Endothelial cell of umbilical vein (primary cell): ENCODE results near the gene LRTM2. TPM values are rescaled to one million over a fixed set of nuclear protein-coding genes. Genes with fewer than 3 reads are reported as not detected.

Experiments
- BruUV-seq: library from RNA; stranded (reverse); fragments of 400-500 nt; replicated peaks from 2 replicates; lab custom pipeline; 2021; lab: Mats Ljungman, UMichigan
- CTCF ChIA-PET: fragments of 300-600, 350-600 bp; sonication (Branson Sonifier 250); formaldehyde crosslinking; loops from one replicate; lab custom pipeline; 2021; ENCODE audit warnings: antibody characterized with exemption, inconsistent platforms; lab: Charles Lee
- POLR2A ChIA-PET: fragments of 300-600, 350-600 bp; sonication (Branson Sonifier 250); formaldehyde crosslinking; loops from one replicate; lab custom pipeline; 2021; ENCODE audit warnings: antibody characterized with exemption, inconsistent platforms; lab: Charles Lee
- DNase-seq: peaks from one replicate; pipeline ENCODE4 v3.0.0-alpha.2; 2011; ENCODE audit warnings: low read depth, low spot score
- FAIRE-seq: peaks from 2 replicates; lab custom pipeline; 2011; peaks lifted over from hg19 to GRCh38; lab: Jason Lieb, UNC
- H2AFZ ChIP-seq: 2 replicates; pipeline ENCODE4 v1.6.0; 2012; ENCODE audit warnings: low read depth, low read length, control low read depth, inconsistent platforms
- H3K27ac ChIP-seq: 2 replicates; pipeline ENCODE4 v1.5.1; 2011; ENCODE audit warnings: low read depth, mild to moderate bottlenecking, control low read depth, low read length, moderate library complexity; ENCODE audit not compliant: insufficient read depth
- H3K27me3 ChIP-seq, 2 experiments: 2 replicates each; pipeline versions ENCODE4 v1.6.0 to v1.6.1; 2011; ENCODE audit warnings: low read length in 2 of 2, mixed read lengths in 1 of 2; ENCODE audit not compliant: control insufficient read depth in 2 of 2, insufficient read depth in 2 of 2
- H3K36me3 ChIP-seq, 2 experiments: 2 replicates in 1 of 2; 3 replicates in 1 of 2; pipeline ENCODE4 v1.5.1; 2011; ENCODE audit warnings: low read length in 2 of 2, mild to moderate bottlenecking in 1 of 2, moderate library complexity in 1 of 2; ENCODE audit not compliant: control insufficient read depth in 2 of 2, insufficient read depth in 2 of 2; ENCODE audit errors: extremely low read depth in 1 of 2
- H3K4me1 ChIP-seq: 3 replicates; pipeline ENCODE4 v1.5.1; 2011; ENCODE audit warnings: mild to moderate bottlenecking, low read length; ENCODE audit not compliant: control insufficient read depth, insufficient read depth; ENCODE audit errors: extremely low read depth
- H3K4me2 ChIP-seq: 2 replicates; pipeline ENCODE4 v1.6.1; 2011; ENCODE audit warnings: low read length, control low read depth, mixed read lengths; ENCODE audit not compliant: insufficient read depth
- H3K4me3 ChIP-seq, 3 experiments: fragments of 200-600 bp in 1 of 3; sonication (generic), shearing (Covaris generic) in 1 of 3; replicated peaks in 1 of 3; 2 replicates each; pipeline ENCODE4 v1.5.1; 2011 to 2016; ENCODE audit warnings: control low read depth in 3 of 3, low read length in 3 of 3, mild to moderate bottlenecking in 2 of 3, inconsistent platforms in 1 of 3, low read depth in 1 of 3, moderate library complexity in 1 of 3; ENCODE audit not compliant: insufficient read depth in 1 of 3
- H3K79me2 ChIP-seq: 2 replicates; pipeline ENCODE4 v1.6.0; 2012; ENCODE audit warnings: low read length, inconsistent platforms; ENCODE audit not compliant: control insufficient read depth, insufficient read depth
- H3K9ac ChIP-seq: replicated peaks from 2 replicates; pipeline ENCODE3; 2011; ENCODE audit warnings: low read length, control low read depth; ENCODE audit not compliant: insufficient read depth; ENCODE audit errors: extremely low read depth
- H3K9me1 ChIP-seq: replicated peaks from 3 replicates; pipeline ENCODE4 v1.6.0; 2011; ENCODE audit warnings: mild to moderate bottlenecking, low read length; ENCODE audit not compliant: control insufficient read depth, insufficient read depth; ENCODE audit errors: extremely low read depth
- H3K9me3 ChIP-seq: replicated peaks from 2 replicates; pipeline ENCODE4 v1.5.1; 2012; ENCODE audit warnings: low read length, inconsistent platforms; ENCODE audit not compliant: control insufficient read depth, insufficient read depth
- H4K20me1 ChIP-seq: replicated peaks from 2 replicates; pipeline ENCODE3; 2011; ENCODE audit warnings: mild to moderate bottlenecking, low read length; ENCODE audit not compliant: control insufficient read depth, insufficient read depth; ENCODE audit errors: extremely low read depth
- EZH2 ChIP-seq: IDR thresholded peaks from 2 replicates; pipeline ENCODE4 v1.6.1; 2012; ENCODE audit warnings: borderline replicate concordance, low read depth, mild to moderate bottlenecking, moderate library complexity, low read length, inconsistent platforms; ENCODE audit not compliant: severe bottlenecking
- FOS ChIP-seq: IDR thresholded peaks from 2 replicates; pipeline ENCODE4 v1.6.1; 2011; ENCODE audit warnings: mild to moderate bottlenecking, low read length, moderate library complexity, borderline replicate concordance; ENCODE audit not compliant: insufficient read depth
- GATA2 ChIP-seq: IDR thresholded peaks from 2 replicates; pipeline ENCODE4 v1.7.0; 2011; ENCODE audit warnings: low read depth, mild to moderate bottlenecking, moderate library complexity, mixed read lengths, low read length; ENCODE audit not compliant: insufficient read length, insufficient read depth
- JUN ChIP-seq: IDR thresholded peaks from 2 replicates; pipeline ENCODE4 v1.6.1; 2011; ENCODE audit warnings: borderline replicate concordance, low read depth; ENCODE audit not compliant: insufficient read length, insufficient read depth
- MYC ChIP-seq: IDR thresholded peaks from one replicate; pipeline ENCODE4 v1.6.1; 2011; ENCODE audit warnings: mild to moderate bottlenecking, low read depth, low read length
- POLR2A ChIP-seq: IDR thresholded peaks from 2 replicates; pipeline ENCODE4 v1.6.1; 2012; ENCODE audit warnings: low read depth, mild to moderate bottlenecking, control low read depth, low read length
- POLR2AphosphoS5 ChIP-seq: IDR thresholded peaks from 2 replicates; pipeline ENCODE4 v1.6.1; 2012; ENCODE audit warnings: low read depth, mild to moderate bottlenecking, control low read depth, low read length, moderate library complexity; ENCODE audit not compliant: insufficient read depth
- dilution Hi-C: fragments of 300-500 bp; cut with MboI; formaldehyde crosslinking; loops from one replicate; pipeline ENCODE4 v1.15.0; 2019; ENCODE audit warnings: low sequenced_read_pairs; ENCODE audit not compliant: extremely low pct_ligation_motif_present
- intact Hi-C: fragments of 100-400 bp; cut with micrococcal nuclease; formaldehyde crosslinking; loops from one replicate; pipeline ENCODE4 v1.10.0; 2022
- polyA plus RNA-seq, 4 experiments: library from polyadenylated mRNA; depleted of rRNA in 3 of 4; stranded (reverse) in 3 of 4; unstranded in 1 of 4; fragments of >200 nt; gene quantifications; 2 replicates each; pipeline versions ENCODE4 v1.2.1 to v1.2.3, GENCODE V29; 2011 to 2012; ENCODE audit warnings: missing spikeins in 1 of 4
- total RNA-seq: library from RNA; stranded (reverse); gene quantifications from 2 replicates; pipeline ENCODE4 v1.2.3, GENCODE V29; 2021
- TF ChIP-seq, protein P1 (sequence below): IDR thresholded peaks from 2 replicates; pipeline ENCODE4 v1.6.1; 2011; ENCODE audit not compliant: insufficient read depth, insufficient read length
- TF ChIP-seq, protein P2 (sequence below), 2 donors: IDR thresholded peaks; 1 replicate in 1 of 2; 2 replicates in 1 of 2; pipeline ENCODE4 v1.5.1; 2011; ENCODE audit warnings: low read length in 2 of 2, mild to moderate bottlenecking in 2 of 2, moderate library complexity in 2 of 2, control low read depth in 1 of 2, inconsistent platforms in 1 of 2, low read depth in 1 of 2; ENCODE audit not compliant: insufficient read depth in 1 of 2; ENCODE audit errors: extremely low read depth in 1 of 2

Gene LRTM2
- total and polyA plus RNA-seq, 2 donors (not counting 3 experiments of a cell fraction or from before 2014, with no cell fraction given) = not detected

- BruUV-seq = no TSS peak
- DNase-seq (no peak), FAIRE-seq (no peak)
- TF ChIP-seq, protein P1, sequence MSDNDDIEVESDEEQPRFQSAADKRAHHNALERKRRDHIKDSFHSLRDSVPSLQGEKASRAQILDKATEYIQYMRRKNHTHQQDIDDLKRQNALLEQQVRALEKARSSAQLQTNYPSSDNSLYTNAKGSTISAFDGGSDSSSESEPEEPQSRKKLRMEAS = no peak
- TF ChIP-seq, protein P2, sequence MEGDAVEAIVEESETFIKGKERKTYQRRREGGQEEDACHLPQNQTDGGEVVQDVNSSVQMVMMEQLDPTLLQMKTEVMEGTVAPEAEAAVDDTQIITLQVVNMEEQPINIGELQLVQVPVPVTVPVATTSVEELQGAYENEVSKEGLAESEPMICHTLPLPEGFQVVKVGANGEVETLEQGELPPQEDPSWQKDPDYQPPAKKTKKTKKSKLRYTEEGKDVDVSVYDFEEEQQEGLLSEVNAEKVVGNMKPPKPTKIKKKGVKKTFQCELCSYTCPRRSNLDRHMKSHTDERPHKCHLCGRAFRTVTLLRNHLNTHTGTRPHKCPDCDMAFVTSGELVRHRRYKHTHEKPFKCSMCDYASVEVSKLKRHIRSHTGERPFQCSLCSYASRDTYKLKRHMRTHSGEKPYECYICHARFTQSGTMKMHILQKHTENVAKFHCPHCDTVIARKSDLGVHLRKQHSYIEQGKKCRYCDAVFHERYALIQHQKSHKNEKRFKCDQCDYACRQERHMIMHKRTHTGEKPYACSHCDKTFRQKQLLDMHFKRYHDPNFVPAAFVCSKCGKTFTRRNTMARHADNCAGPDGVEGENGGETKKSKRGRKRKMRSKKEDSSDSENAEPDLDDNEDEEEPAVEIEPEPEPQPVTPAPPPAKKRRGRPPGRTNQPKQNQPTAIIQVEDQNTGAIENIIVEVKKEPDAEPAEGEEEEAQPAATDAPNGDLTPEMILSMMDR (IDR thresholded peaks at IDR 0.05; ENCODE audit: extremely low read depth in 1 of 2, insufficient read depth in 1 of 2, low read depth in 1 of 2, low read length in 2 of 2) = no peak
- TF ChIP-seq POLR2AphosphoS5 (no peak), FOS (no peak), POLR2A (no peak), GATA2 (no peak), JUN (no peak), EZH2 (no peak), MYC (no peak)
- no peaks in the 10 kb centered on the region for H3K9me3 ChIP-seq
- no peaks in the 10 kb centered on the region for H3K9me1 ChIP-seq
- H3K4me1 ChIP-seq = no peaks in the 10 kb centered on the region
- CTCF ChIA-PET = interaction anchor here (1.7 kb wide), 1 partner anchor 13 kb away, joined by 5 read pairs; no protein-coding TSS in a partner anchor
- no peak overlapping the region for H3K4me2 ChIP-seq
- intact Hi-C loops = no loop called here
- POLR2A ChIA-PET = no interaction called here
- dilution Hi-C loops = no loop called here
- H3K79me2 ChIP-seq = no peaks in the 10 kb centered on the region
- no peak overlapping the region for H3K27ac ChIP-seq
- H3K27me3 ChIP-seq = no peaks in the 10 kb centered on the region
- H3K9ac ChIP-seq = no peak overlapping the region
- H2AFZ ChIP-seq = no peak overlapping the region
- no peaks in the 10 kb centered on the region for H3K36me3 ChIP-seq
- H4K20me1 ChIP-seq = no peaks in the 10 kb centered on the region
- H3K4me3 ChIP-seq = no peak overlapping the region
These were observed 60.9 kb downstream of the LRTM2 start for GRCh38 chr12:1881301-1881700.
